SK-N-SH treated with all-trans-retinoic acid at 6 μM for 48 hours (cell line): ENCODE results near the gene PHF19.

Source experiments
- ATAC-seq: fragments of 200-7000 bp; cut with Tn5 transposase; 3 replicates; pipeline ENCODE4 v1.9.1; 2020; ENCODE audit warnings: mild to moderate bottlenecking, moderate library complexity
- ARNTL ChIP-seq: fragments of 450-650 bp; formaldehyde crosslinking; IDR thresholded peaks from 2 replicates; pipeline ENCODE4 v1.5.0; 2020; ENCODE audit warnings: low read depth, mild to moderate bottlenecking, moderate library complexity, borderline replicate concordance
- BACH2 ChIP-seq: fragments of 250-450 bp; sonication (Bioruptor Pico); IDR thresholded peaks from 2 replicates; pipeline ENCODE4 v1.9.0; 2021; ENCODE audit warnings: mild to moderate bottlenecking, borderline replicate concordance
- CSDC2 ChIP-seq: fragments of 250-450 bp; sonication (Bioruptor Pico); IDR thresholded peaks from 2 replicates; pipeline ENCODE4 v1.5.0; 2020; ENCODE audit warnings: mild to moderate bottlenecking, moderate library complexity
- CSRNP3 ChIP-seq: fragments of 250-450 bp; sonication (Bioruptor Pico); IDR thresholded peaks from 2 replicates; pipeline ENCODE4 v1.5.1; 2021; ENCODE audit warnings: mild to moderate bottlenecking, moderate library complexity
- ESRRG ChIP-seq: fragments of 250-450 bp; sonication (Bioruptor Pico); IDR thresholded peaks from 2 replicates; pipeline ENCODE4 v1.6.1; 2021; ENCODE audit warnings: mild to moderate bottlenecking
- GLIS3 ChIP-seq: fragments of 250-450 bp; sonication (Bioruptor Pico); IDR thresholded peaks from 2 replicates; pipeline ENCODE4 v1.5.0; 2020; ENCODE audit warnings: mild to moderate bottlenecking, moderate library complexity
- ISL1 ChIP-seq: fragments of 250-450 bp; sonication (Bioruptor Pico); IDR thresholded peaks from 2 replicates; pipeline ENCODE4 v2.1.2; 2022; ENCODE audit warnings: mild to moderate bottlenecking, moderate library complexity
- PATZ1 ChIP-seq: fragments of 250-450 bp; sonication (Bioruptor Pico); IDR thresholded peaks from 2 replicates; pipeline ENCODE4 v1.8.0; 2020; ENCODE audit warnings: mild to moderate bottlenecking, moderate library complexity, borderline replicate concordance
- POU6F1 ChIP-seq: fragments of 250-450 bp; sonication (Bioruptor Pico); IDR thresholded peaks from 2 replicates; pipeline ENCODE4 v1.8.0; 2021; ENCODE audit warnings: low read depth, mild to moderate bottlenecking, moderate library complexity, borderline replicate concordance
- PPARA ChIP-seq: fragments of 250-450 bp; sonication (Bioruptor Pico); IDR thresholded peaks from 2 replicates; pipeline ENCODE4 v1.5.0; 2020; ENCODE audit warnings: mild to moderate bottlenecking, borderline replicate concordance
- RARB ChIP-seq: fragments of 250-450 bp; sonication (Bioruptor Pico); IDR thresholded peaks from 2 replicates; pipeline ENCODE4 v1.8.0; 2021; ENCODE audit warnings: mild to moderate bottlenecking, moderate library complexity
- SNAI2 ChIP-seq: fragments of 250-450 bp; sonication (Bioruptor Pico); IDR thresholded peaks from 2 replicates; pipeline ENCODE4 v1.5.0; 2020; ENCODE audit warnings: mild to moderate bottlenecking, moderate library complexity
- TCF4 ChIP-seq: fragments of 250-450 bp; sonication (Bioruptor Pico); IDR thresholded peaks from 2 replicates; pipeline ENCODE4 v1.8.0; 2021; ENCODE audit warnings: mild to moderate bottlenecking, moderate library complexity, borderline replicate concordance
- TSHZ2 ChIP-seq: fragments of 250-450 bp; sonication (Bioruptor Pico); IDR thresholded peaks from 2 replicates; pipeline ENCODE4 v1.5.0; 2020; ENCODE audit warnings: mild to moderate bottlenecking, moderate library complexity
- ZC3H10 ChIP-seq: fragments of 250-450 bp; sonication (Bioruptor Pico); IDR thresholded peaks from 2 replicates; pipeline ENCODE4 v1.5.1; 2021; ENCODE audit warnings: mild to moderate bottlenecking, moderate library complexity
- ZFP3 ChIP-seq: fragments of 250-450 bp; sonication (Bioruptor Pico); IDR thresholded peaks from 2 replicates; pipeline ENCODE4 v1.5.0; 2020; ENCODE audit warnings: mild to moderate bottlenecking, moderate library complexity
- ZFP30 ChIP-seq: fragments of 450-650 bp; formaldehyde crosslinking; IDR thresholded peaks from 2 replicates; pipeline ENCODE4 v1.5.0; 2022; ENCODE audit warnings: mild to moderate bottlenecking, moderate library complexity
- ZNF565 ChIP-seq: fragments of 450-650 bp; formaldehyde crosslinking; conservative IDR thresholded peaks from 2 replicates; pipeline ENCODE4 v1.5.0; 2020; ENCODE audit warnings: low read depth, mild to moderate bottlenecking, moderate library complexity
- ZNF70 ChIP-seq: fragments of 450-650 bp; formaldehyde crosslinking; IDR thresholded peaks from 2 replicates; pipeline ENCODE4 v1.5.0; 2020; ENCODE audit warnings: mild to moderate bottlenecking, moderate library complexity
- ZNF8 ChIP-seq: fragments of 450-650 bp; formaldehyde crosslinking; IDR thresholded peaks from 2 replicates; pipeline ENCODE4 v1.5.0; 2020; ENCODE audit warnings: mild to moderate bottlenecking, moderate library complexity
- TF ChIP-seq, protein P1 (sequence below): fragments of 250-450 bp; sonication (Bioruptor Pico); IDR thresholded peaks from 2 replicates; pipeline ENCODE4 v1.5.1; 2020; ENCODE audit warnings: low read depth, mild to moderate bottlenecking, moderate library complexity

The PHF19 gene

DNA sequence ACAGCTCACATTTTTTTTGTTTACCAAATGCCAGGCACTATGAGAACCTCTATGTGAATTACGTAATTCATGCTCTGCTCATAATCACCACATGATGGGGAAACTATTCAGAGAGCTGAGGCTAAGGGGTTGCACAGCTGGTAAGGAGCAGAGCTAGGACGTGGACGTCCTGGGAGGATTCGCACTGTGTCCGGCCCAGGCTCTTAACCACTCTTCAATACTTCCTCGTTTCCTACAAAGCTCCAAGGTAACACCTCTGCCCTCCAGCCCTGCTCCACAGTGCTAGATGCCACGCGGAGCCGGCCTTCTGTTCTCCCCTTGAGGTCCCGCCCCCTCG is 8.7 kb downstream of the PHF19 start:
- ATAC-seq, result no peak
- TF ChIP-seq POU6F1 (CRISPR knock-in tag) (no peak), ARNTL (CRISPR knock-in tag) (no peak), ZNF70 (CRISPR knock-in tag) (no peak), CSDC2 (CRISPR knock-in tag) (no peak), GLIS3 (no peak), SNAI2 (no peak), ZFP30 (no peak), TCF4 (no peak), BACH2 (CRISPR knock-in tag) (no peak), CSRNP3 (CRISPR knock-in tag) (no peak), PATZ1 (no peak), ZNF8 (CRISPR knock-in tag) (no peak), ZNF565 (no peak), PPARA (CRISPR knock-in tag) (no peak), ISL1 (CRISPR knock-in tag) (no peak), ESRRG (CRISPR knock-in tag) (no peak), TSHZ2 (no peak), RARB (CRISPR knock-in tag) (no peak), ZFP3 (CRISPR knock-in tag) (no peak)
- TF ChIP-seq, protein P1, sequence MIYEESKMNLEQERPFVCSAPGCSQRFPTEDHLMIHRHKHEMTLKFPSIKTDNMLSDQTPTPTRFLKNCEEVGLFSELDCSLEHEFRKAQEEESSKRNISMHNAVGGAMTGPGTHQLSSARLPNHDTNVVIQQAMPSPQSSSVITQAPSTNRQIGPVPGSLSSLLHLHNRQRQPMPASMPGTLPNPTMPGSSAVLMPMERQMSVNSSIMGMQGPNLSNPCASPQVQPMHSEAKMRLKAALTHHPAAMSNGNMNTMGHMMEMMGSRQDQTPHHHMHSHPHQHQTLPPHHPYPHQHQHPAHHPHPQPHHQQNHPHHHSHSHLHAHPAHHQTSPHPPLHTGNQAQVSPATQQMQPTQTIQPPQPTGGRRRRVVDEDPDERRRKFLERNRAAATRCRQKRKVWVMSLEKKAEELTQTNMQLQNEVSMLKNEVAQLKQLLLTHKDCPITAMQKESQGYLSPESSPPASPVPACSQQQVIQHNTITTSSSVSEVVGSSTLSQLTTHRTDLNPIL (CRISPR knock-in tag), result no peak

DNA sequence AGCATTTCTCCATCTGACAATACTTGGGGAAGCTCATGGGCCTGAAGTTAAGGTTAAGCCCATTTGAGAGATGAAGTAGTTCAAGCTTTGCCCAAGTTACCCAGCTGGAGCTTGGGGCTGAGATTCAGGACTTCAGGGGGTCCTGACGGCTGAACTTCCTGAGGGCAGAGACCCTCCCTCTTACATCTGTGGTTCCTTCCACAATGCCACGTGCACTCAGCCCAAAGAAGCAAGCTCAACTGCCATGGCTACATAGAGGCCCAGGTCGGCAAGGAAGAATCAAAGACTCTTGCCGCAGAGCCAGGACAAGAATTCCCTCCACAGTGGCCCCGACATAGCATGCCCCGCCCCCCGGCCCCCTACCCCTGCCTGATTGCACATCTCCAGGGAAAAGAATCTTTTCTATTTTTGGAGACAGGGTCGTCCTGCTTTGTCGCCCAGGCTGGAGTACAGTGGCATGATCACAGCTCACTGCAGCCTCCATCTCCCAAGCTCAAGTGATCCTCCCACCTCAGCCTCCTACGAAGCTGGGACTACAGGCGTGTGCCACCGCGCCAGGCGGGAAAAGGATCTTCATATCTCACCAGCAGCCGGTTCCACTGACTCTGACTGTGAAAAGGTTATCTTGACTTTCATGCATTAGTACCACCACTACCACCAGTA is 9.2 kb downstream of the PHF19 start:
- no peak for TF ChIP-seq ARNTL (CRISPR knock-in tag)
- no peak for TF ChIP-seq ZC3H10
- no peak for TF ChIP-seq ZNF8 (CRISPR knock-in tag)
- TF ChIP-seq TSHZ2, result no peak

More for the DNA sequence above, 9.2 kb downstream of the PHF19 start:
- ATAC-seq, result no peak
